HG03565 (cell line): ENCODE results near the gene TNIK.

ENCODE experiments used
- ATAC-seq: cut with Tn5 transposase; IDR thresholded peaks from one replicate; pipeline ENCODE4 v1.9.1; 2021; ENCODE audit warnings: mild to moderate bottlenecking, moderate library complexity; ENCODE audit not compliant: unreplicated experiment

The TNIK gene

DNA sequence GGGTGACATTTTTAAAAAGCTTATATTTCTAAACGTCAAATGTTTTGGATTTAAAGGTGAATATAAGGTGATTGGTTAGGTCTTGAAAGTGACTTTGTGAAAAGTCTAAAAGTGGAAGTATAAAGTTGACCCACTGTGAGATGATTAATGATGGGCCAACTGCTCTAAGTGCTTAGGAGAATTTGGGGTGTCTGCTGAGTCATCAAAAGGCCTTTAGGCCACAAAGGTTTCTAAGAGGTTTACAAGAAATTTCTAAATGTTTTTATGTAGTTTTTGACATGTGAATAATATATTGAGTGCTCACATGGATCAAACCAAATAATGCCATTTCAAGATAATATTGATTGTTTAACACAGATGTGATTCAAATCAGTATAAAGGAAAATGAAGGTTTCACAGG, 394.5 kb downstream of the TNIK start:
- no peak for ATAC-seq

DNA sequence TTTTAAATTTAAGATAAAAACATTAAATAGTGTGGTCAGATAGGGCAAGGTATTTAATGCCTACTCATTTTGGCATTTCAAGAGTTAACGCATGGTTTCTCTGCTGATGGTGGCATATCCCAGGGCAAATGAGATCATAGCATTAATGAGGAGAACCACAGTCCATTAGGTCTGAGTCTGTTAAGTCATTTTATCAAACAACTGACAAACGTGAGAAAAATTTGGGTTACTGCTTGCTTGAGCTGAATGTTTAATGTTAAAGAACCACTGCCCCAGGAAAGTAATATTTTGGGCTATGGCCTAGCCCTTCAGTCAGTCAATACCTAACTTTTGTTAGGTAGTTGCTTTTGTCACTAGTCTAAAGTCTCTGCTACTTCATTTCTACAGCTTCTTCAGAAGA, 395.7 kb downstream of the TNIK start:
- no peak for ATAC-seq

DNA sequence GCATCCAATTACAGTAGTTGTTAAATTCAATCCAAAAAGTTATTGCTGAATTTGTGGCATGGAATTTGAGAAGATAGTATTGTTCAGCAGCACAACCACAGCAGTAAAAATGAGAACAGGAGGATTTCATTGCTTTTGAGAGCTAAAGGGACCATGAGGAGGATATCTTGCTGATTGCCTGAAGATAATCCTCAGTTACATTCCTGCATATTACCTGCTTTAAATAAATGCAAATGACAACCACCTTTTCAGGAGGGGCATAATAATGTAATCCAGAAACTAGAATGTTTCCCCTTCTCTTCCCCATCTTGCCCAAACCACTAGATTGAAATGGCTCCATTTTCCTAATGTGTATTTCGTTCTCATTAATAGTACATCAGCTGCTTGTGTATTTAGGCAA, 398.5 kb downstream of the TNIK start:
- ATAC-seq = no peak

DNA sequence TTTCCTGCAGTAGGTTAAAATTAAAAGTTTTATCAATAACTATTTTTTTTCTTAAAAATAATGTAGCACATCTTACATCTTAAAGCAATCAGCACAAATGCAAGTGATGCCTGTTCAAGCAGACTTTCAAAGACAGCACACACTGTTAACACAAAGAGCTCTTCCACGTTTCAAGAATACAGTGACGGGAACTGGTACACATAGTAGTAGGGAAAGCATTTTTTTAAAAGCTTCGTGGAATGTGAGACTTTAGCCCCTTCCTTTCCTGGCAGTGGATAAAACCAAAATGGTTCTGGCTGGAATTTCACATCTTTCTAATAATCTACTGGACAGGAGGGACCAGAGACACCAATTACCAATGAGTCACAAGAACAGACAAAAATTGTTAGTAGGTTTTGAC, 400.2 kb downstream of the TNIK start:
- ATAC-seq = no peak

DNA sequence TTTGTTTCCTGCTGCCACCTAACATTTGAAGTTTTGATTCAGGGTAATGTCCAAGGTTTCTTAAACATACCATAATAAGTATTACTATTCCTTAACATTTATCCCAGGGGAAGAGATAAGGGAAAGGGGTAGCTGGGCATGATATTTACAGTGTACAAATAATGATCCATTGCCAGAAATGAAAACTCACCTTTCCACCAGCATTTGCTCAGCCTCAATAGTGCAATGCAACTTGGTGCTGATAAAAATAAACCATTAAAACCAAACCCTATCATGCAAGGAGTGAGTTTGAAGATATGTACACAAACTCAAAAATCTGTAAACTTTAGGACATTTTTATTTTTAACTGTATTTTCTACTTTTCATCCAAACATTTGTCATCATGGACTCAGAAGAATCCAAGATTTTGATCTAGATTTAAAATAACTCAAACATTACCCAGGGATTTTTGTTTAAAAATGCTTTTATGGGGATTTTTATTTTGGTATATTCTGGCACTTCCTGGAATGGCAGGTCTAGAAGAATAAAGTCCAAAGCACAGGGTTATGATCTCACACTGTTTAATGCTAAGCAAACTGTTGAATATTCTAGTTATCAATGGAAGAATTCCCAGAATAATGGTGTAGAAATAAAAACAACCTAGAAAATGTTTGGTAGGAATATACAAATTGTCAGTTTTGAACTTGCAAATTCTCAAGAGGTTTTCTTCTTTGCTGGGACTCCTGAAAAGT, 401.2 kb downstream of the TNIK start:
- no peak for ATAC-seq

DNA sequence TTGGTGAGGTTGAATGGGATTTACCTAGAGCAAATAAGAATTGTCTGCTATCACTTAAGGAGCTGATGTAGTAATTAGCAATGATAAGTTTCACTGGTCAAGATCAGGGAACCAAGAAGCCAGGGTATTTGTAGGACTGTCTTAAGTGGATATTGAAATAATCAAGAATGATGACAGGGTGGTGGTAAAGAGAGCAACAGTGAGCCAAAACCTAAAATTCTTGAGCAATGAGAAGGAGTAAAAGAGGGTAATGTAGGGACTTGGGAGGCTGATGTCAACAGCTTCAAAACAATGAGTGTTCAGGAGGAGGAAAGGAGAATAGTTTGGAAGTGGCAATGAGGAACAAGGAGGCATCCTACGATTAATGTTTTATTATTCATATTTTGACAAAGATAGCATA, 402.1 kb downstream of the TNIK start:
- ATAC-seq = no peak

DNA sequence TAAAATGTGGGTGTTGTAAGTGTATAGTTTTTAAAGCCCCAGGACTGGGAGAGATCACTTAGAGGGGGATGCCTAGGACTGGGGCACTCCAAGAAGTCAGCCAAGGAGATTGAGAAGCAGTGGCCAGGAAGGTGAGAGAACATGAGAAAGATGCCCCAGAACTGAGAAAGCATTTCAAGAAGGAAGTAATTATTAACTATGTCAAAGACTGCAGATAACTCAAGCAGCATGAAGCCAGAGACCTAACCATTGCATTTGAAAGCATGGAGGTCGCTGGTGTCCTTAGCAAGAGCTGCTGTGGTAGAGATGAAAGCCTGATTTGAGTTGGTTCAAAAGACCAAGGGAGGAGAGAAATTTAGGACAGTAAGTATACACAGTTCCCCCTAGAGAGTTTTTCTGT, 403.1 kb downstream of the TNIK start:
- no peak for ATAC-seq

DNA sequence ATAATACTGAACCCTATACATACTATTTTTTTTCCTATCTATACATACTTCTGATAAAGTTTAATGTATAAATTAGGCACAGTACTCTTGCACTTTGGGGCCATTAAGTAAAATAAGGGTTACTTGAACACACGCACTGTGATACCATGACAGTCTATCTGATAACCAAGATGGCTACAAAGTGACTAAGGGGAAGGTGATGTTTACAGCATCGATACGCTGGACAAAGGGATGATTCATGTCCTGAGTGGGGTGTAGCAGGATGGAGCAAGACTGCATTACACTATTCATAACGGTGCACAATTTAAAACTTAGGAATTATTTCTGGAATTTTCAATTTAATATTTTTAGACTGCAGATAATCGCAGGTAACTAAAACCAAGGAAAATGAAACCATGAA, 403.7 kb downstream of the TNIK start:
- ATAC-seq = no peak

DNA sequence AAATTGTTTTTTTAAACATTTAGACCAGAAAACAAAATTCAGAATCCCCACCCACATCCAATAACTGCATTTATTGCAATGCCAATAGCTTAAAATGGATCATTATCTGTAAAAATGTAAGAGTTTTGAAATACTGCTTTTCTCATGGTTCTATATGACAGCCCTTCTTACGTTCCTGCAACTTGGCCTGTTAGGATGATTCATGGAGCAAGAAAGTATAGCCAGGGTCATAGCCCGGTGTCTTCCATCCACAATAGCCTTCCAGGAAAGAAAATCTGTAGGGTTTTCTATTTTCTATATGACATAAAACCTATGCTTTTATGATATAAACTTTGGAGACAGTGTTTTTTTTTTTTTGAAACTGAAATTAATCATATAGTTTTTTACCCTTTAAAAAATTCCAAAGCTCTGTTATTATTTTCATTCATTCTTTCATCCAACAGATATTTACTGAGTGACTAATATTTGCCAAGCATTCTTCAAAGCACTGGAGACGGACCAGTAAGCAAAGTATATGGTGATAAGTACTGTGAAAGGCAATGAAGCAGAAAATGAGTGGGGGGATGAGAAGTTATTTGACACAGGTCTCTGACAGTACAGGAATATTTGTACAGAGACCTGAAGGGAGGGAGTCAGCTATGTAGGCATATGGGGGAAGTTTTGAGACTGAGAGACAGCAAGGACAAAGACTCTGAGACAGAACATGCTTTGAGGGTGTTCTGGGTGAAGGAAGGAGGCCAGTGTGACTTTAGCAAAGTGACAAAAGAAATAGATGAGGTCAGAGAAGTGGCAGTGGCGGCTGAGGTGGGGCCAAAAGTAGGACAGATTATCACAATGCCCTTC, 404.6 kb downstream of the TNIK start:
- no peak for ATAC-seq

DNA sequence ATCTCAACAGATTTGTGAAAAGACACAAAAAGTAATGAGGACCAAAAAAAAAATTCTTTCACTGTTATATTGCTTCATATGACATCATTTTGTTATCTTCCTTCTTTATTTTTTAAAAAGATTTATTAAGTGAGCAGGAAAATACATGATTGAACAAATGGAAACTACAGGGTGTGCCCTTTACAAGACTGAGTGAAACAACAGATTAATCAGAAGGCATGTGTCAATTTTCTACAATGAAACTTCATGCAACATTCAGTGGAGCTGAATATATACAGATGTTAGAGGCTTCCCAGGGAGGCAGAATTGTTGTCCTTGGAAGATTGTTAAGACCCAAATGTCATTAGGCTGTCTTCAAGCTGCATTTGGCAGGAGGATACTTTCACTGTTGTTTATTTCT, 405.3 kb downstream of the TNIK start:
- ATAC-seq = no peak

DNA sequence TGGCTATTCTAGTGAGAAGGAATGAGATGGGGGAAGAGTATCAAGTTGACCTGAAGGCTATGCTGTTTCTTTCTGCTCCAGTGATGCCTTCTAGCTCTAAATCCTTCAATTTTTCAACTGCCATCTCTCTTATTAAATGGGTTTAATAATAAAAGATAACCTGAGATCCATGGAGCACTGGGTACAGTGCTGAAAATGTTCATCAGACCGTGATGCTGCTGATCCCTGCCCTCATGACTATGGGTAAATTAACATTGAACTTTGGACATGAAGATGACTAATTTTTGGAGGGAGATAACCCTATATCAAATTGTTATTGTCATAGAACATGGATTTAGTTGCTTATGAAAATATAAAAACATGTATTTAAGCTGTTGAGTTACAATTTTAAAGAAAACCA, 406.0 kb downstream of the TNIK start:
- ATAC-seq = no peak

DNA sequence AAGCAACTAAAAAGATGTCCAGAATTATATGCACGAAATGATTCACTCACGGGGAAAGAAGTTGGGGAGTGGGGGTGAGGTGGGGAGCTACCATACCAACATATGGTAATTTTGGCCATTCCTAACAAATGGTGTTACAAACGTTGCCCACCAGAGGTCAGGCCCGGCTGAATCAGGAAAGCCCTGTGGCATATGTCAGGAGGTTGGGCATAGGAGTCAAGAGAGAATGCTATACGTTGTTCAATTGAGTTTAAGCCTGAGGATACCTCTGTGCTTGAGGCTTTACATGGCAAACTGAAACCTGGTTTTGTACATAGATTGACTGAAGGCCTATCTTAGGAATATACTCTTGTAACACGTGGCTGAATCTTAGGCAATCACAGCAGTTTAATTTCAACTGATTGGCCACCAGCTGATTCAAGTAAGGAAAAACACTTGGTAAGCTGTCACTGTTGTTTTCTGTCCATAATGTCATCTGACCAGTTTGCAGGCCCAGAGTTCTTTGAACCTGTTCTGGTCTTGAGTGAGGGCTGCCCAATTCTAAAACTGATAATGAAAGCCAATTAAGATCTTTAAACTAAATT, 410.3 kb downstream of the TNIK start:
- ATAC-seq = peak; percentile 93

DNA sequence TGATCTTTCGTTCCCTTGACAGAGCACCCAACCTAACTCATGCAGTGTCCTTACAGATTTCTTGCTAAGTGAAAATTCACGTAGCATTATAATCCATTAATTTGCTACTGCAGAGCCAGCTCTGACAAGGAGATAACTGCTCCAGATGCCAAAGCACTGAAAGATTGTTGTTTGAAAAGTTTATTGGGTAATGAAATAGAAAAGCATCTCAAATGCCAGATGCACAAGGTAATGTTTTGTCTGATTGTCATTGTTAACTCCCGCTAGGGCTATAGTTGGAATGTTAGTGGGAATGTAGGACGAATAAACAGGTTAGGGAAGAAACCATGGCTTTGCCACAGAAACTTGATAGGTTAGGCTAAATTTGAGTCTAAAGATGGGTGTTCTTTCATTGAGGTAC, 413.4 kb downstream of the TNIK start:
- ATAC-seq = no peak

DNA sequence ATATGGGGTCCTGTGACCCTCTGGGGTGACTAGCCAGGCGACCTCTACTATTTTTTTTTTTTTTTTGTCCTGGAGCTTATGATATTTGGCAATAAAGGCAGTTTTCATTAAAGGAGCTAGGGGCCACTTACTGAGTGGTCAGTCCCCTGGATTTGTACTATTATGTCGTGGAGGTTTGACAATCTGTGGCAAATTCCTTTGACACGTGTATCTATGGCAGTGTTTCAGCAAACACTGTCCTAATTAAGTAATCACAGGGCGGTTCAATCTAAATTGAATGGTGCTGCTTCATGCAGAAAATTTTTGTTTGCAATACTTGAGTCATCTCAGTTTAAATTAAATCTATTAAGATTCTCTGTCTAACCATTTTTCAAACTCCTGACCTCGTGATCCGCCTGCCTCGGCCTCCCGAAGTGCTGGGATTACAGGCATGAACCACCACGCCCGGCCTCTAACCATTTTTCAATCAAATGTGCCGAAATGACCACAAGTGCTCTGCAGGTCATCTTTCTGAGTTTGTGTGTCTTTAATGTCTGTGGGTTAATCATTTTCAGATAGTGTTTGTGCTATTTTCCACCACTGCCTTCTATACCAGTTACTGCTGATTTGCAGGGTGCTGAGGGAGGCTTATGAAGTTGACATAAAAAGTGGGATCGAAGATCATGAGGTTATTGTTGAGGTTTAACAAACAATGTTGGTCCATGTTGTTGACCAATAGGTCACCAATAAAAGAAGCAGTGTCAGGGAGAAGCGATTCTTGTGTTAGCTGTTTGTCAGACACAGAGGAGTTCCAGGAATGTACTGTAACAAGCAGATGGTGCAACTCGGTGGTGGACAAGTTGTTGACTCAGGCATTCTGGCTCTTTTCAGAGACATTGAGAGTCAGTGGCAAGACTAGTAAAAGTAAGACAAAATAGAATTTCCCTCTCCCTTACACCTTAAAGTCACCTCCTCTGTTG, 415.1 kb downstream of the TNIK start:
- no peak for ATAC-seq

DNA sequence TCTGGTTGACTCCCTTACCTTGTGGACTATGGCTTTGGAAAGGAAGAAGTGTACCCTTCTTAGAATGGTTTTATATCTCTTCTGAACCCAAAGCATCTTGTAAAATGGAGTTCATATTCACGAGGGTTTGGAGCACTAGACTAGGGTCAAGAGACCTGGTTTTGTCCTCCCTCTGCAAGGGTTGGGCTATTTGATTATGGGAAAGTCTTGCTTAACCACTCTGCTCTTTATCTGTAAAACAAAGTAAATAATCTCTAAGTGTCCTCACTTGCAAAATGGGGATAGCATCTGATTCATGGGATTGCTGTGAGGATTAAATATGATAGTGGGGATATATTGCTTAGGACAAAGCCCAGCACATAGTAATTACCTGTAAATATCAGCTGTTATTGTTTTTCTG, 415.8 kb downstream of the TNIK start:
- ATAC-seq = no peak

DNA sequence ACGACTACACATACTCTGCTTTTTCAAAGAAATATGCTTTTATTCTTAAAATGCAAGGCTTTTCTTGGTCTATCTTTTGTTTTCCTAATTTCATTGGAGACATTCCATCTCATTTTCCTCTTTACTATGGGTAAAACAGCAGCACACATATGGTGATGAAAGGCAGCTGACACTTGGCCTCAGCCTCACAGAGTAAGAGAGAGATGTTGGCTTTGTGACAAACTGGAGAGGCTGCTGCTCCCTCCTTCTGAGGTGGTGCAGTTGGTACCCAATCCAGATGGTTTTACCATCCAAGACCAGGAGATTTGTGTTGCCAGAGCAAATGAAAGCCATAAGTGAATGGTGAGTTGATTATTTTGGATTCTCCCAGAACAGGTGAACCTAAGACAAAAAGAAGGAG, 420.5 kb downstream of the TNIK start:
- ATAC-seq = no peak

DNA sequence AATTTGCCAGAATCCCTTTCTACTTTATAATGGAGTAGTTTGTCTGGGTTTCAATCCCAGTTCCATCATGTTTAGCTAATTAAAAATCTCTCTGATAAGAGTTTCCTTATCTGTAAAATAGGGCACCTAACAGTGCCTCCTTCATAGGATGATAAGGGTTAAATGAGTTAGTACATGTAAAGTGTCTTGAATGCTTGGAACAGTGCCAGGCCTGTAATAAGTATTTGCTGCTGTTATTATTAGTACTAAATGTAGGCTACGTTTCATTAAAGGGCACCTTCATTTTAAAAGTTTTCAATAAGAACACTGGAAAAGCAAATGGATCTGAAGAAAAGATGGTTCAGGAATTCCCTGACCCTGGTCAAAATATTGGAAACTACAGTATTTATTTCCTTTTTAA, 421.9 kb downstream of the TNIK start:
- ATAC-seq = no peak

DNA sequence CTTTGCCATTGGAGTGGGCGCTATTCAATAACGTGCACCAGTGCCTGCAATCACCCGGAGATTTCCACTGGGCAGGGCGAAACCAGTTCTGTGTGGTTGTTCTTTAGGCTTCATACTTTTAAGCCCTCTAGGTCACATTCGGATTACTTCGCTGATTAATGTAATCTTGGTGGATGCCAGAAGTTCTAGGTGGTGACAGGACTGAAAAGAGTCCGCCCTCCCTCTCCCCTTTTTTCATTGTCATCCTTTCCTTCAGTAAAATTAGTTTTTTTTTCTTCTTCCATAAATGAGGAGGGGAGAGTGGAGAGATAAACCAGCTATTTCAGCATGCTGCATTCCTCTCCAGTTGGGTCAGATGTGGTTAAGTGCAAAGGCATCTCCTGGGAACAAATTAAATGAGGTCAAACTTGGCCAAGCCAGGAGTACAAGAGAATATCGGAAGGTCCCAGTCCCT, 431.4 kb downstream of the TNIK start:
- no peak for ATAC-seq

DNA sequence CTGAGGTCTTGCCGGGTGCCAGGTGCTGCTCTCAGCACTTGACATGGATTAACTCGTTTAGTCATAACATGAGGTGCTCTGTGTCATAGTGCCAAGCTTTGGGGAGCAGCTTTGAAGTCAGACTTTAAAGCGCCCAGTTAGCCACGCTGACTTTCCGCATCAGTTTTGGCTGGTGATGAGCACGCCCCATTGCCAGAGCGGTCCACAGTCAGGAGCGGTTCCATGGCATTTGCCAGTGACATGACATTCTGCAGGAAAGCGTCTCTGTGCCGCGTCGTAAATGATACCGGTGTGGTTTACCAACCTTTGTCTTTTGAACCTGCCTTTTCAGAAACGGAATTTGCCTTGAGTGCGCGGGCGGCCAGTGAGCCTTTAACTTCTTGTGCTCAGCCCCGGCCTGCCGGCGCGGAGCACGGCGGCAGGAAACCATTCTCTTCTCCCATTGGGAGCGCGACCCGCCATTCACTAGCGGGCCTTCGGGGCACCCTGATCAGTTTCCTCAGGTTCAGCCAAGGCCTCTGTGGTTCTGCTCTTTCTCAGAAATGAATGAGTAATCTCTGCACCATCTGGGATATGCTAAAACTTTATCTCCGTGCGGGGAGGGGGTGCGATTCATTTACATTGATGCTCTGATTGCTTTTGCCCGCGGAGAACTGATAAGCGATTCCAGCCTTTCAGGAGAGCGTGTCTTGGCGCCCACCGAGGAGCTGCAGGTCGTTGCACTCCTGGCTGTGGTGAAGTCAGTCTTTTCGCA, 432.0 kb downstream of the TNIK start:
- ATAC-seq = no peak

DNA sequence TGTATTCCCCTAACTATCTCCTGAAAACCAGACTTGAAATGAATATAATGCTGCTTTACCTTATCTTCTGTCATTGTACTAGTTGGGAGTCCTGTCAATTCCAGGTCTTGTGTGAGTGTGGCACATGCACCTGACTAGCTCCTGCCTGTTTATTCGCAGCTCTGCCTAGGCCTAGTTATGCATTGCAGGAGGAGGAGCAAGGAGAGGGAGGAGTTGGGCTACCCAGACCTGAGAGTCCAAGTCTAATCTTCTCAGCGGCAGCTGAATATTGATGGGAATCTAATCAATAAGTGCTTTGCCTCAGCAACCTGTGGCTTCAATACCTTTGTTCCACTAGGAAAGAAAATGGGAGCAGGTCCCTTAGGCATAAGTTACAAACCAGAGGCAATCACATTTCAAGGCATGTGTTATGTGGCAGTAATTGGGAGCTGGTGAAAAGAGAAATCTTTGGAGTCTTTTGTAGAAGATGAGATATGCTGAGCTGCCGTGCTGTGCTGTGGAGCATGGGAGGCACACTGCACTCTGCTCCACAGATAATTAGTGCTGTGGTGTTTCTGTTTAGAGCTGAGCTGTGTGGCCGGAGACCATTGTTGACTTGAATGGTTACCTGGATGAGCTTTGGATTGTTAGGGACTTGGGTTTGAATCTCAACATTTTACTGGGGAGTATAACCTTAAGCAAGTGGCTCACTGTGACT, 433.5 kb downstream of the TNIK start, which contains the start of gene SLC2A2:
SLC2A2 (minus strand) TSS at position 124 of the 697 bp plus-strand sequence; CDS start at position 74, 50 bp downstream.
- ATAC-seq = no peak
